ENCODE results near the gene ZNF879.

ZNF879 gene

GRCh38 chr5:178993955-178994579, 29.5 kb upstream of the ZNF879 start:
- TF ChIP-seq EZH2phosphoT487 (IDR thresholded peaks at IDR 0.05; ENCODE audit: borderline replicate concordance), result no peak
- no peak for TF ChIP-seq CTCF (conservative IDR thresholded peaks at IDR 0.05; ENCODE audit: low read length)
- Histone ChIP-seq H3K27me3 (ENCODE audit: insufficient read depth, low read length, poor library complexity, severe bottlenecking) (no peaks in the 10 kb centered on the region), H3K9me3 (ENCODE audit: insufficient read depth, low read depth, low read length) (no peaks in the 10 kb centered on the region), H3F3A (ENCODE audit: low read depth) (no peaks in the 10 kb centered on the region), H3K4me1 (ENCODE audit: insufficient read depth, low read length, poor library complexity, severe bottlenecking) (no peaks in the 10 kb centered on the region), H2AFZ (ENCODE audit: low read length) (no peak overlapping the region), H3K36me3 (ENCODE audit: insufficient read depth, low read length) (no peaks in the 10 kb centered on the region), H3K4me2 (ENCODE audit: low read depth, low read length, poor library complexity, severe bottlenecking) (no peak overlapping the region), H3K9me2 (replicated peaks; ENCODE audit: low read depth, low read length) (no peaks in the 10 kb centered on the region), H3K79me2 (ENCODE audit: insufficient read depth, low read length) (no peaks in the 10 kb centered on the region), H4K20me1 (ENCODE audit: insufficient read depth, low read length, poor library complexity, severe bottlenecking) (no peaks in the 10 kb centered on the region), H3K4me3 (ENCODE audit: low read length, poor library complexity, severe bottlenecking) (no peak overlapping the region), H3K9ac (ENCODE audit: low read depth, low read length, poor library complexity, severe bottlenecking) (no peak overlapping the region)

DNA sequence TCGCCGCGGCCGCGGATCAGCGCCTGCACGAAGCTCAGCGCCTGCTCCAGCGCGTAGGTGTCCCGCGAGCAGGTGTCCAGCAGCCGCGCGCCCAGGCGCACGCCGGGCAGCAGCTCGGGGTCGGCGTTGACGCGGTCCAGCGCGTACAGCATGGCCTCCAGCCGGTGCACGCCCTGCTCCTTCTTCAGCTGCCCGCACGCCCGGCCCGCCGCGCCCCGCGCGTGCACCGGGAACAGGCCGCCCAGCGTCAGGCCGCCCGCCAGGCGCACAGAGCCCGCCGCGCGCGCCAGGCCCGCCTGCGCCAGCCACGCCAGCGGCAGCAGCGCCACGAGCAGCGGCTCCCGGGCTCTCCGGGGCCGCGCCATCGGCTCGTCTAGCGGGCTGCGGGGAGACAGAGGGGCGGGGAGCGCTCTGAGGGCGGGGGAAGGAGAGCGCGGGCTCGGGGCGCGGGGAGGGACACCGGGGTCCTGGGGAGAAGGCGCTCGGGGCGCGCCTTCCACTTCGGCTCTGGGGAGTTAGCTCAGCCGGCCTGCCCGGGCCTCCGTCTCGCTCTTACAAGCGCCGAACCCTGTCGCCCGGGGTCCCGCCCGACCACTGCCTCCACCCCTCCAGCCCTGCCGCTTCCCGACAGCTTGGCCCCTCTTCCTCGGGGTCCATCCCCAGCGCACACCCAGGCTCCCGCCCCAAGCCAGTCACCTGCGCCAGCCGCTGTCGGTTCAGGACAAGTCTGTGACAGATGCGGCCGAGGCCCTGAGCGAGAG, 28.8 kb upstream of the ZNF879 start, which contains the start of gene GRM6:
GRM6 (minus strand) TSS at position 741 of the 761 bp plus-strand sequence; CDS start at position 365, 376 bp downstream.
- H4K20me1 ChIP-seq (ENCODE audit: insufficient read depth, low read length, poor library complexity, severe bottlenecking), result no peaks in the 10 kb centered on the region
- H3K9me3 ChIP-seq (ENCODE audit: insufficient read depth, low read depth, low read length), result no peaks in the 10 kb centered on the region
- H3K4me3 ChIP-seq (ENCODE audit: low read length, poor library complexity, severe bottlenecking), result no peak within 1 kb of the TSS

DNA sequence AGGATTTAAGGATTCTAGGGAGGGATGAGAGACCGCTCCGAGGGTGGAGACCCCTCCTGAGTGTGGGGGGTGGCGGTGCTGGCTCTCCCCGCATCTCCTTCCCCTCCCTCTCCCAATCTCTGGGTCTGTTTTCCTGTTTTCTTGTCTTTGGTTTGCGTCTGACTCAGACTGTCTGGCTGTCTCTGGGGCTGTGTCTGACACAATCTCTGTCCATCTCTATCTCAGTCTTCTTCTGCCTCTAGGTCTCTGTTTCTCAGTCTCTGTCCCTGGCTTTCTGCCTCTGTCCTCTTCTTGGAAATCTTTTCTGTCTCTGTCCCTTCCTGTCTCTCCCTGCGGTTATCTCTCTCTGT, 28.3 kb upstream of the ZNF879 start:
- no peaks in the 10 kb centered on the region for H4K20me1 ChIP-seq (ENCODE audit: insufficient read depth, low read length, poor library complexity, severe bottlenecking)
- H3K9me3 ChIP-seq (ENCODE audit: insufficient read depth, low read depth, low read length), result no peaks in the 10 kb centered on the region
- no peaks in the 10 kb centered on the region for H3K27me3 ChIP-seq (ENCODE audit: insufficient read depth, low read length, poor library complexity, severe bottlenecking)
- no peak overlapping the region for H2AFZ ChIP-seq (ENCODE audit: low read length)
- no peaks in the 10 kb centered on the region for H3K36me3 ChIP-seq (ENCODE audit: insufficient read depth, low read length)
- H3K9ac ChIP-seq (ENCODE audit: low read depth, low read length, poor library complexity, severe bottlenecking), result no peak overlapping the region
- no peaks in the 10 kb centered on the region for H3K79me2 ChIP-seq (ENCODE audit: insufficient read depth, low read length)
- H3K9me2 ChIP-seq (replicated peaks; ENCODE audit: low read depth, low read length), result no peaks in the 10 kb centered on the region
- H3K4me3 ChIP-seq (ENCODE audit: low read length, poor library complexity, severe bottlenecking), result no peak overlapping the region
- H3K4me2 ChIP-seq (ENCODE audit: low read depth, low read length, poor library complexity, severe bottlenecking), result no peak overlapping the region
- no peaks in the 10 kb centered on the region for H3F3A ChIP-seq (ENCODE audit: low read depth)
- no peaks in the 10 kb centered on the region for H3K4me1 ChIP-seq (ENCODE audit: insufficient read depth, low read length, poor library complexity, severe bottlenecking)
- TF ChIP-seq CTCF (conservative IDR thresholded peaks at IDR 0.05; ENCODE audit: low read length) (no peak), EZH2phosphoT487 (IDR thresholded peaks at IDR 0.05; ENCODE audit: borderline replicate concordance) (no peak)

More for the DNA sequence above, 28.8 kb upstream of the ZNF879 start, which contains the start of gene GRM6:
- Histone ChIP-seq H3K36me3 (ENCODE audit: insufficient read depth, low read length) (no peaks in the 10 kb centered on the region), H3K9ac (ENCODE audit: low read depth, low read length, poor library complexity, severe bottlenecking) (no peak within 1 kb of the TSS), H3F3A (ENCODE audit: low read depth) (no peaks in the 10 kb centered on the region), H3K9me2 (replicated peaks; ENCODE audit: low read depth, low read length) (no peaks in the 10 kb centered on the region), H3K79me2 (ENCODE audit: insufficient read depth, low read length) (no peaks in the 10 kb centered on the region), H3K4me1 (ENCODE audit: insufficient read depth, low read length, poor library complexity, severe bottlenecking) (no peaks in the 10 kb centered on the region), H3K4me2 (ENCODE audit: low read depth, low read length, poor library complexity, severe bottlenecking) (no peak within 1 kb of the TSS), H2AFZ (ENCODE audit: low read length) (no peak within 1 kb of the TSS), H3K27me3 (ENCODE audit: insufficient read depth, low read length, poor library complexity, severe bottlenecking) (no peaks in the 10 kb centered on the region)
- TF ChIP-seq EZH2phosphoT487 (IDR thresholded peaks at IDR 0.05; ENCODE audit: borderline replicate concordance) (no peak), CTCF (conservative IDR thresholded peaks at IDR 0.05; ENCODE audit: low read length) (no peak)
